ENCODE results near the gene KCNMA1. TPM values are rescaled to one million over a fixed set of nuclear protein-coding genes. Genes with fewer than 3 reads are reported as not detected.

KCNMA1 gene
- total and polyA plus RNA-seq, 10 of the 15 experiments (the other 5 are each of a cell fraction or from before 2014, with no cell fraction given): 8.5 to 77.0 (median 21.3) TPM

DNA sequence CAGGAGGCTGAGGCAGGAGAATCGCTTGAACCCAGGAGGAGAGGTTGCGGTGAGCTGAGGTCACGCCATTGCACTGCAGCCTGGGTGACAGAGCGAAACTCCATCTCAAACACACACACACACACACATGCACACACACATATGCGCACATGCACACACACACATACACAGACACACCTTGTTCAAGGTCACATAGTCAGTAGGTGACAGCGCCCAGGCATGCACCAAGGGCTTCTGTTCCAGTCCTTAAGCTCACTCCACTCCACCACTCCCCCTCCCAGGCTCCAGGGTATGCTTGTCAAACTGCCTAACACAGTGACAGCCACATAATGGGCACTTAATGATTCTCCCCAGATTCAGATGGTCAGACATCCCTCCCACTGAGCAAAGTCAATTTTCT is 37.0 kb downstream of the KCNMA1 start (continued):
- TF ChIP-seq, protein P1, sequence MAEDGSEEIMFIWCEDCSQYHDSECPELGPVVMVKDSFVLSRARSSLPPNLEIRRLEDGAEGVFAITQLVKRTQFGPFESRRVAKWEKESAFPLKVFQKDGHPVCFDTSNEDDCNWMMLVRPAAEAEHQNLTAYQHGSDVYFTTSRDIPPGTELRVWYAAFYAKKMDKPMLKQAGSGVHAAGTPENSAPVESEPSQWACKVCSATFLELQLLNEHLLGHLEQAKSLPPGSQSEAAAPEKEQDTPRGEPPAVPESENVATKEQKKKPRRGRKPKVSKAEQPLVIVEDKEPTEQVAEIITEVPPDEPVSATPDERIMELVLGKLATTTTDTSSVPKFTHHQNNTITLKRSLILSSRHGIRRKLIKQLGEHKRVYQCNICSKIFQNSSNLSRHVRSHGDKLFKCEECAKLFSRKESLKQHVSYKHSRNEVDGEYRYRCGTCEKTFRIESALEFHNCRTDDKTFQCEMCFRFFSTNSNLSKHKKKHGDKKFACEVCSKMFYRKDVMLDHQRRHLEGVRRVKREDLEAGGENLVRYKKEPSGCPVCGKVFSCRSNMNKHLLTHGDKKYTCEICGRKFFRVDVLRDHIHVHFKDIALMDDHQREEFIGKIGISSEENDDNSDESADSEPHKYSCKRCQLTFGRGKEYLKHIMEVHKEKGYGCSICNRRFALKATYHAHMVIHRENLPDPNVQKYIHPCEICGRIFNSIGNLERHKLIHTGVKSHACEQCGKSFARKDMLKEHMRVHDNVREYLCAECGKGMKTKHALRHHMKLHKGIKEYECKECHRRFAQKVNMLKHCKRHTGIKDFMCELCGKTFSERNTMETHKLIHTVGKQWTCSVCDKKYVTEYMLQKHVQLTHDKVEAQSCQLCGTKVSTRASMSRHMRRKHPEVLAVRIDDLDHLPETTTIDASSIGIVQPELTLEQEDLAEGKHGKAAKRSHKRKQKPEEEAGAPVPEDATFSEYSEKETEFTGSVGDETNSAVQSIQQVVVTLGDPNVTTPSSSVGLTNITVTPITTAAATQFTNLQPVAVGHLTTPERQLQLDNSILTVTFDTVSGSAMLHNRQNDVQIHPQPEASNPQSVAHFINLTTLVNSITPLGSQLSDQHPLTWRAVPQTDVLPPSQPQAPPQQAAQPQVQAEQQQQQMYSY (CRISPR knock-in tag; IDR thresholded peaks at IDR 0.05): no peak
- TF ChIP-seq MEF2B (IDR thresholded peaks at IDR 0.05; ENCODE audit: partially characterized antibody, poor library complexity, severe bottlenecking) (no peak), POU2F2 (IDR thresholded peaks at IDR 0.05; ENCODE audit: borderline replicate concordance, low read depth, low read length) (no peak), TBL1XR1 (IDR thresholded peaks at IDR 0.05; ENCODE audit: low read depth, low read length) (no peak)

DNA sequence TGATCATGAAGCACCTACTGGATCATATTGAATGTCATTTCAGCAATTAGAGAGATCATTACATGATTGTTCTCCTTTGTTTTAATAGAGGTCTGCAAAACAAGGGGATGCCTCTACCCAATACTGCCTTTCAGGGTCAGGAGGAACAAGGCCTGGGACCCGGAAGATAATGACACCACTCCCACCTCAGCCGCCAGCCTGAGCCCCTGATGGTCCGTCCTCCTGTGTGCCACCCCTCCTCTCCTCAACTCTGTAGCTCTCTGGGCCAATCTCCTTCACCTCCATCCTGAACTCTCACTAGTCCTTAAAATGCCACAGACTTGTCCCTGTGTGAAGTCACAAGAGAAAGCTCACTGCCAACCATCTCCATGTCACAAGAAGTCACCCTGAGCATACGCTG is 38.0 kb downstream of the KCNMA1 start:
- in situ Hi-C loops (cut with MboI): no loop called here

More for the DNA sequence above, 38.0 kb downstream of the KCNMA1 start:
- no peak for DNase-seq (ENCODE audit: low read depth, low spot score)
- Histone ChIP-seq H3K9ac (ENCODE audit: control insufficient read depth, insufficient read depth, low read length) (no peak overlapping the region), H3K36me3 (ENCODE audit: control insufficient read depth in 2 of 2, insufficient read depth in 2 of 2, low read length in 1 of 2) (no peaks in the 10 kb centered on the region), H3K79me2 (ENCODE audit: control insufficient read depth, insufficient read depth, low read length) (no peaks in the 10 kb centered on the region), H3K27ac (ENCODE audit: control insufficient read depth, insufficient read depth) (no peak overlapping the region), H3K9me3 (replicated peaks; ENCODE audit: control insufficient read depth, insufficient read depth, low read length) (no peaks in the 10 kb centered on the region), H3K4me3 (no peak overlapping the region), H3K4me2 (ENCODE audit: control insufficient read depth, insufficient read depth) (no peak overlapping the region), H3K27me3 (replicated peaks in 1 of 2; ENCODE audit: control insufficient read depth in 2 of 2, insufficient read depth in 2 of 2, low read length in 1 of 2) (no peaks in the 10 kb centered on the region), H4K20me1 (ENCODE audit: control insufficient read depth, insufficient read depth) (no peaks in the 10 kb centered on the region), H2AFZ (ENCODE audit: control insufficient read depth, low read depth, low read length) (no peak overlapping the region), H3K4me1 (ENCODE audit: control insufficient read depth, insufficient read depth, low read length) (peaks cover 11% of the 10 kb centered on the region)
- no peak for FAIRE-seq
- RAD21 ChIA-PET (ENCODE audit: unreplicated experiment): interaction anchor here (0.8 to 1.0 kb wide), 2 partner anchors 27 to 193 kb away, joined by 3 read pairs; no protein-coding TSS in a partner anchor
- 29% methylated on average over 4 of the region's 4 CpGs for WGBS (ENCODE audit: insufficient coverage, insufficient replicate concordance, low lambda C conversion rate, missing lambda C conversion rate)
- intact Hi-C loops (cut with micrococcal nuclease; ENCODE audit: unreplicated experiment): no loop called here
- CTCF ChIA-PET: no interaction called here
- BruUV-seq (replicated peaks): no TSS peak
- no peak for ATAC-seq
- POLR2A ChIA-PET: no interaction called here
- SMC1A ChIA-PET (ENCODE audit: uncharacterized antibody, unreplicated experiment): interaction anchor here (0.9 to 1.0 kb wide), 2 partner anchors 76 to 140 kb away, joined by 3 read pairs; no protein-coding TSS in a partner anchor
- TF ChIP-seq EP300 (IDR thresholded peaks at IDR 0.05; ENCODE audit: borderline replicate concordance in 1 of 2, control insufficient read depth in 1 of 2, low read depth in 2 of 2, low read length in 2 of 2): no peak
- TF ChIP-seq, protein P2, sequence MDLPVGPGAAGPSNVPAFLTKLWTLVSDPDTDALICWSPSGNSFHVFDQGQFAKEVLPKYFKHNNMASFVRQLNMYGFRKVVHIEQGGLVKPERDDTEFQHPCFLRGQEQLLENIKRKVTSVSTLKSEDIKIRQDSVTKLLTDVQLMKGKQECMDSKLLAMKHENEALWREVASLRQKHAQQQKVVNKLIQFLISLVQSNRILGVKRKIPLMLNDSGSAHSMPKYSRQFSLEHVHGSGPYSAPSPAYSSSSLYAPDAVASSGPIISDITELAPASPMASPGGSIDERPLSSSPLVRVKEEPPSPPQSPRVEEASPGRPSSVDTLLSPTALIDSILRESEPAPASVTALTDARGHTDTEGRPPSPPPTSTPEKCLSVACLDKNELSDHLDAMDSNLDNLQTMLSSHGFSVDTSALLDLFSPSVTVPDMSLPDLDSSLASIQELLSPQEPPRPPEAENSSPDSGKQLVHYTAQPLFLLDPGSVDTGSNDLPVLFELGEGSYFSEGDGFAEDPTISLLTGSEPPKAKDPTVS (IDR thresholded peaks at IDR 0.05; ENCODE audit: low read depth, low read length): no peak
- TF ChIP-seq RAD51 (IDR thresholded peaks at IDR 0.05): no peak
- no peak for TF ChIP-seq SREBF2 (IDR thresholded peaks at IDR 0.05; ENCODE audit: low read length)
- no peak for TF ChIP-seq SIX5 (IDR thresholded peaks at IDR 0.05; ENCODE audit: low read depth, low read length, severe bottlenecking)
- no peak for TF ChIP-seq TAF1 (IDR thresholded peaks at IDR 0.05; ENCODE audit: borderline replicate concordance, low read depth, low read length)
- TF ChIP-seq, protein P3, sequence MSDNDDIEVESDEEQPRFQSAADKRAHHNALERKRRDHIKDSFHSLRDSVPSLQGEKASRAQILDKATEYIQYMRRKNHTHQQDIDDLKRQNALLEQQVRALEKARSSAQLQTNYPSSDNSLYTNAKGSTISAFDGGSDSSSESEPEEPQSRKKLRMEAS (IDR thresholded peaks at IDR 0.05; ENCODE audit: low read depth, low read length): no peak
- no peak for TF ChIP-seq IRF4 (IDR thresholded peaks at IDR 0.05; ENCODE audit: low read depth, low read length)
- TF ChIP-seq NR2C1 (IDR thresholded peaks at IDR 0.05): no peak
- TF ChIP-seq RBBP5 (conservative IDR thresholded peaks at IDR 0.05): no peak
- TF ChIP-seq CEBPB (IDR thresholded peaks at IDR 0.05; ENCODE audit: borderline replicate concordance in 1 of 2, low read depth in 2 of 2, low read length in 2 of 2): no peak
- TF ChIP-seq RELA (IDR thresholded peaks at IDR 0.05; ENCODE audit: borderline replicate concordance, partially characterized antibody): no peak
- no peak for TF ChIP-seq BHLHE40 (IDR thresholded peaks at IDR 0.05; ENCODE audit: borderline replicate concordance in 1 of 2, low read depth in 2 of 2, low read length in 1 of 2)
- no peak for TF ChIP-seq NR2F1 (conservative IDR thresholded peaks at IDR 0.05)
- TF ChIP-seq CHD4 (IDR thresholded peaks at IDR 0.05): no peak
- no peak for TF ChIP-seq ATF7 (IDR thresholded peaks at IDR 0.05; ENCODE audit: low read depth)
